Measurements from ENCODE around the gene FITM1.

FITM1 gene

GRCh38 chr14:24114532-24115421, 15.7 kb upstream of the FITM1 start, which contains the start of the genes DCAF11 and NRL (continued):
- no peak for TF ChIP-seq ZNF362 (tag by site-specific recombination; IDR thresholded peaks at IDR 0.05)
- TF ChIP-seq ZNF214 (tag by site-specific recombination; IDR thresholded peaks at IDR 0.05; ENCODE audit: borderline replicate concordance) = no peak
- TF ChIP-seq PATZ1 (tag by site-specific recombination; IDR thresholded peaks at IDR 0.05) = peak; percentile 92
- no peak for TF ChIP-seq MEIS1 (CRISPR knock-in tag; IDR thresholded peaks at IDR 0.05; ENCODE audit: borderline replicate concordance)
- TF ChIP-seq ZNF621 (tag by site-specific recombination; IDR thresholded peaks at IDR 0.05) = no peak
- TF ChIP-seq ZNF843 (tag by site-specific recombination; IDR thresholded peaks at IDR 0.05) = no peak
- no peak for TF ChIP-seq ZNF354C (tag by site-specific recombination; IDR thresholded peaks at IDR 0.05; ENCODE audit: borderline replicate concordance, low read depth)
- no peak; the same call in 1 of the 2 replicates for TF ChIP-seq TSHZ1 (tag by site-specific recombination; IDR thresholded peaks at IDR 0.05; ENCODE audit: borderline replicate concordance)
- TF ChIP-seq ZNF324 (tag by site-specific recombination; IDR thresholded peaks at IDR 0.05) = peak; percentile 23; the same call in 1 of the 2 replicates
- peak; percentile 49; the same call in 1 of the 2 replicates for TF ChIP-seq OSR2 (tag by site-specific recombination; IDR thresholded peaks at IDR 0.05)
- TF ChIP-seq ZBTB48 (tag by site-specific recombination; IDR thresholded peaks at IDR 0.05) = no peak; the same call in 1 of the 2 replicates
- TF ChIP-seq ZNF16 (tag by site-specific recombination; IDR thresholded peaks at IDR 0.05; ENCODE audit: low read depth) = no peak
- no peak for TF ChIP-seq PRDM2 (tag by site-specific recombination; IDR thresholded peaks at IDR 0.05; ENCODE audit: borderline replicate concordance)
- TF ChIP-seq ZNF629 (tag by site-specific recombination; IDR thresholded peaks at IDR 0.05) = peak; percentile 98
- TF ChIP-seq ZNF624 (tag by site-specific recombination; IDR thresholded peaks at IDR 0.05) = no peak
- no peak for TF ChIP-seq SETDB1 (IDR thresholded peaks at IDR 0.05; ENCODE audit: insufficient read length, low read length)
- TF ChIP-seq ZNF18 (tag by site-specific recombination; IDR thresholded peaks at IDR 0.05) = peak; percentile 99
- no peak for TF ChIP-seq ZNF596 (tag by site-specific recombination; IDR thresholded peaks at IDR 0.05)
- TF ChIP-seq ZNF704 (tag by site-specific recombination; IDR thresholded peaks at IDR 0.05) = 0 out of 2 replicates have a peak, but pooled peaks have one; percentile 13
- TF ChIP-seq REPIN1 (tag by site-specific recombination; IDR thresholded peaks at IDR 0.05; ENCODE audit: low read depth) = no peak
- no peak for TF ChIP-seq ZNF658 (tag by site-specific recombination; IDR thresholded peaks at IDR 0.05)
- TF ChIP-seq ZNF169 (tag by site-specific recombination; IDR thresholded peaks at IDR 0.05) = no peak
- no peak for TF ChIP-seq SALL2 (tag by site-specific recombination; IDR thresholded peaks at IDR 0.05; ENCODE audit: borderline replicate concordance)

All from HEK293 (cell line).